KOPT-K1 (cell line): ENCODE measurements around the gene ATXN3L.
"Not testable (repeated sequence)": the region's sequence is repeated elsewhere in the genome, so short reads cannot be mapped to it uniquely, and the experiment has no call there.

Source experiments
- H3K27ac ChIP-seq: fragments of 200-600 bp; sonication (generic); 2 replicates; pipeline ENCODE4 v1.5.1; 2016; ENCODE audit warnings: antibody characterized with exemption, mild to moderate bottlenecking, low read depth, low read length; ENCODE audit not compliant: poor library complexity, severe bottlenecking
- H3K36me3 ChIP-seq: fragments of 200-600 bp; sonication (generic); 2 replicates; pipeline ENCODE4 v1.5.1; 2017; ENCODE audit warnings: antibody characterized with exemption, mild to moderate bottlenecking, low read length, moderate library complexity; ENCODE audit not compliant: insufficient read depth
- H3K9me3 ChIP-seq: fragments of 200-600 bp; sonication (generic); 2 replicates; pipeline ENCODE4 v1.5.1; 2017; ENCODE audit warnings: antibody characterized with exemption, low read length, mild to moderate bottlenecking; ENCODE audit not compliant: insufficient read depth, poor library complexity, severe bottlenecking

Gene ATXN3L

GRCh38 chrX:13334491-13334890 lies 14.6 kb upstream of the ATXN3L start:
- Histone ChIP-seq H3K9me3 (no peaks in the 10 kb centered on the region), H3K27ac (no peak overlapping the region), H3K36me3 (no peaks in the 10 kb centered on the region)

GRCh38 chrX:13330446-13330845 lies 10.6 kb upstream of the ATXN3L start:
- no peak overlapping the region for H3K27ac ChIP-seq
- H3K36me3 ChIP-seq, result no peaks in the 10 kb centered on the region
- no peaks in the 10 kb centered on the region for H3K9me3 ChIP-seq

DNA sequence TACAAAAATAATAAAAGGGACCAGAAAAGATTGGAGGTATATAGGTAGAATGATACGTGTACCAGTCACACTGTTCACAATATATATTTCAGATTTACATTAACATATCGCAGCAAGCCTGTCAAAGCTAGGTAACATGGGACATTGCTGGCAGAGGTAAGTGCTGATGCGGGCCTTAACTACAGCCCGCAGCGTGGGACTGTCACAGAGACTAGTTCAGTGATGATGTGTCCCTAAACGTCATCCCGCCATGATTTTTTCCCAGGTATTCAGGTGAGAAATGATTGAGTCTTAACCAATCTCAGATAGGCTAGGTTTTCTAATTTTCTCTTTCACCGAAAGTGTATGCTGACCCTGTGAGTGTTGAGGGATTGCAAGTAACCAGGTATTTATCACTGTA lies 7.8 kb upstream of the ATXN3L start:
- no peaks in the 10 kb centered on the region for H3K36me3 ChIP-seq
- no peak overlapping the region for H3K27ac ChIP-seq
- H3K9me3 ChIP-seq, result no peaks in the 10 kb centered on the region

- H3K9me3 ChIP-seq, result no peaks in the 10 kb centered on the region
- H3K27ac ChIP-seq, result no peak overlapping the region
- H3K36me3 ChIP-seq, result no peaks in the 10 kb centered on the region
Measured at GRCh38 chrX:13323241-13323640, 3.4 kb upstream of the ATXN3L start.

GRCh38 chrX:13317366-13317765 lies 2.5 kb downstream of the ATXN3L start:
- H3K9me3 ChIP-seq, result no peaks in the 10 kb centered on the region
- no peak overlapping the region for H3K27ac ChIP-seq
- no peaks in the 10 kb centered on the region for H3K36me3 ChIP-seq

DNA sequence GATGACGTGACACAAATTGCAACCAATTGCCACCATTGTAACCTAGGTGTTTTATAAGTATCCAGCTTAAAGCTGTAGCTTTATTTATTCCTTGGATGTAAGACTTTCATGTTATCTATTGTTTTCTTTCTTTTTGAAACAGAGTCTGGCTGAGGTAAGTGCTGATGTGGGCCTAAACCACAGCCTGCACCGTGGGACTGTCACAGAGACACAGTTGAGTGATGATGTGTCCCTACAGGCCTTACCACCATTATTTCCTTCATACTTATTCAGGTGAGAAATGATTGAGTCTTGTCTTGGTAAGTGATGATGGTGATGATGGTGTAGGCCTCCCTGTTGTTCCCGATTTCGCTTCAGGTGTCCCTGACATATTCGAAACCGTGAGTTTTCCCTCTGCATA lies 8.3 kb downstream of the ATXN3L start:
- H3K36me3 ChIP-seq, result no peaks in the 10 kb centered on the region
- no peak overlapping the region for H3K27ac ChIP-seq
- H3K9me3 ChIP-seq, result no peaks in the 10 kb centered on the region

DNA sequence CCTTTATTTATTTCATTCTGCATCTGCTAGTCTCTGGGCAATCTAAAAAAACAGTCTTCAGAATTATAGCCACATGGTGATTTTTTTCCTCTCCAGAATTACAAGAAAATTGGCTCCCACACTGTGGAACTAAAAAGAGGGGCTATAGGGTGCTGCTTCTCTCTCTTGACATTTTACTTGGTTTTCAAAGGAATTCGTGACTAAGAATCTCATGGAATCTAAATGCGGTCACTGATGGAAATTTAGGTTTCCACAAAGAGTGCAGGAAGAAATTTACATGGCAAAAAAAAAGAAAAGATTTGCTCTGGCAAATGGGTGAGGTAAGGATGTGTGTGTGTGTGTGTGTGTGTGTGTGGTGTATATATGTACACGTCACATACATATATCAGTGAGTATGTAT lies 10.2 kb downstream of the ATXN3L start:
- no peaks in the 10 kb centered on the region for H3K9me3 ChIP-seq
- no peaks in the 10 kb centered on the region for H3K36me3 ChIP-seq
- H3K27ac ChIP-seq, result no peak overlapping the region

DNA sequence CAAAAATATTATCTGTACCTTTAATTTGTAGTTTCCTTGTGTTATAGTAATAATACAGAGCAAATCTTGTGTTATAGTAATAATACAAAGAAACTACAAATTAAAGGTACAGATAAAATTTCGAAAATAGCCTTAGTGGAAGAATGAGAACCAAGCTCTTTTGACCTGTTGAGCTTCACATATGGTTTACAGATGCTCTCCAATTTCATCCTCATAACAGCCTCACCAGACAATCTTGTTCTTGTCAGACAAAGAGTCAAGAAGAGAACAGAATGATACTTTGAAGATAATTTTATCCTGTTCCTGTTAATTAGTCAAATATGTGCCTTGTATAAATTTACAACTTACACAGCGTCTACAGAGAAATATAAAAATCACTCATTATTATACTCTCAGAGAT lies 12.8 kb downstream of the ATXN3L start:
- H3K27ac ChIP-seq, result no peak overlapping the region
- no peaks in the 10 kb centered on the region for H3K36me3 ChIP-seq

DNA sequence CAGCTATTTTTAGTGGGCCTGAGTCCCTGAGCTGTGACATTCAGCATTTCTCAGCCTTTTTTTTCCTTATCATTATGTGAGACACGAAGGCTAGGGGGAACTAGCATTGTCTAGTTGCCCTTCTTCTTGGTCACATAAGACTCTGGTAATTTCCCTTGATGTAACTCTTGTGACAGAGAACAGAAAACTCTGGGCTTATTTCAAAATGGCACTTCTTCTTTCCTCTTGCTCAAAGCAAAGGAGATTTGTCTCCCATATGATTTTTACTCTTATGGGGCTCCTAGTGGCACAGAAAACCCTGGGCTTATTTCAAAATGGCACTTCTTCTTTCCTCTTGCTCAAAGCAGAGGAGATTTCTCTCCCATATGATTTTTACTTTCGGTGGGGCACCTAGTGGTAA lies 14.7 kb downstream of the ATXN3L start:
- H3K36me3 ChIP-seq, result no peaks in the 10 kb centered on the region
- H3K27ac ChIP-seq, result no peak overlapping the region
- no peaks in the 10 kb centered on the region for H3K9me3 ChIP-seq

More for the DNA sequence above, 12.8 kb downstream of the ATXN3L start:
- H3K9me3 ChIP-seq, result no peaks in the 10 kb centered on the region

- no peaks in the 10 kb centered on the region for H3K36me3 ChIP-seq
- H3K9me3 ChIP-seq, result no peaks in the 10 kb centered on the region
- H3K27ac ChIP-seq, result no peak overlapping the region
Measured at GRCh38 chrX:13304052-13304451, 15.8 kb downstream of the ATXN3L start.

- H3K9me3 ChIP-seq, H3K27ac ChIP-seq, H3K36me3 ChIP-seq: not testable (repeated sequence)
Measured at GRCh38 chrX:13303248-13303647, 16.6 kb downstream of the ATXN3L start.

- H3K9me3 ChIP-seq, result no peaks in the 10 kb centered on the region
- H3K27ac ChIP-seq, result no peak overlapping the region
- H3K36me3 ChIP-seq, result no peaks in the 10 kb centered on the region
Measured at GRCh38 chrX:13298836-13299235, 21.0 kb downstream of the ATXN3L start.

- no peak overlapping the region for H3K27ac ChIP-seq
- H3K9me3 ChIP-seq, result no peaks in the 10 kb centered on the region
- H3K36me3 ChIP-seq, result no peaks in the 10 kb centered on the region
Measured at GRCh38 chrX:13295841-13296240, 24.0 kb downstream of the ATXN3L start.

DNA sequence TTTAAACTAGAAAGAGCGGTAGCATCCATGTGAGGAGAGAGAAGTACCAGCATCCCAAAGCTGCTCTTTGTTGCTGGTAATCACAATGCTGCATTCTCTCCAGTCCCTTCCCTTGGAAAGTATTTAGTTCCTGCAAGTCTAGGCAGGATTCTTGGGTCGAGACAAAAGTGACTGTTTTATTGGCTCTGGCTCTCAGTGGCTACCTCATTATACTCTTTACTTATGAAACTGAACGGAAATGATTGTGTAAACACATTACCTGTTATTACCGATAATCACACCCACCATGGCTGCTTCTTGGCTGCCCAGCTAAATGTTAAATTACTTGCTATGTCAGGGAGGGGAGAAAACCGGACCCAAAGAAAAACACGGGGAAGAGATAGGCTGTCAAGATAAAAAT lies 26.2 kb downstream of the ATXN3L start:
- no peak overlapping the region for H3K27ac ChIP-seq

DNA sequence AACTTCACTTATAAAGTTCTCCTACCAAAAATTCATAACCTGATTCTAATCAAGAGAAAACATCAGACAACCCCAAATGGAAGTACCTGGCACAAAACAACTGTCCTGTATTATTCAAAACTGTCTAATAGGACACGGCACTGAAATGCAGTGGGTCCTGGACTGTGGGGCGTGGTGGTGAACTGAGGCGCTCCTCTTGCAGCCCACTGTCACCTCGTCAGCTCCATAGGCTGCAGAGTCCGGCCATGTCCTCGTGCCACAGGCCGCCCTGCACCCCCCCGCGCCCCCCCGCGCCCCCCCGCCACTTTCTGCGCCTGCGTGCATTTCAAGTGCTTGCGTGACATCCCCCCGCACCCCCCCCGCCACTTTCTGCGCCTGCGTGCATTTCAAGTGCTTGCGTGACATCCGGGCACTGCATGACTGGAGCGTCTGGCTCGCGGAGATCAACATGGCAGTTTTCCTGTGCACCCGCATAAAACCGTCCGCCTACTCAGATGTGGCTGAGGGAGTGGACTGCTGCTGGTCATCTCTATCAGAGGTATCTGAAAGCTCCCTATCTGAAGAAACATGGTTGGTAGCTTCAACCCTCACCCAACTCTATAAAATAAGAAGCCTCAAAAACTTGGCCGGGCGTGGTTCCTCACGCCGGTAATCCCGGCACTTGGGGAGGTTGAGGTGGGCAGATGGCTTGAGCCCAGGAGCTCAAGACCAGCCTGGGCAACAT lies 28.8 kb downstream of the ATXN3L start:
- H3K27ac ChIP-seq, result no peak overlapping the region
- no peaks in the 10 kb centered on the region for H3K36me3 ChIP-seq
- H3K9me3 ChIP-seq, result peaks cover 1% of the 10 kb centered on the region

More for the DNA sequence above, 26.2 kb downstream of the ATXN3L start:
- Histone ChIP-seq H3K36me3 (no peaks in the 10 kb centered on the region), H3K9me3 (no peaks in the 10 kb centered on the region)

- no peak overlapping the region for H3K27ac ChIP-seq
- H3K9me3 ChIP-seq, result peaks cover 25% of the 10 kb centered on the region
- no peaks in the 10 kb centered on the region for H3K36me3 ChIP-seq
Measured at GRCh38 chrX:13288671-13289070, 31.2 kb downstream of the ATXN3L start.
